Endometrial microvascular endothelial cells (primary cell): ENCODE results near the gene MYLK4. TPM values are rescaled to one million over a fixed set of nuclear protein-coding genes. Genes with fewer than 3 reads are reported as not detected.

Experiments used
- in situ Hi-C: cut with HindIII; loops from 2 replicates; pipeline ENCODE4 v1.10.0; 2017; ENCODE audit warnings: low sequenced_read_pairs, low pct_unique_long_range_greater_than_20kb; ENCODE audit errors: inconsistent ontology term
- total RNA-seq: library from RNA; depleted of rRNA; stranded (reverse); fragments of >200 nt; gene quantifications from one replicate; pipeline ENCODE4 v1.2.3, GENCODE V29; 2015; ENCODE audit errors: inconsistent ontology term

The MYLK4 gene
- total RNA-seq, 1 donor from 2014 or later, result 0.56 TPM

- in situ Hi-C loops, result loop anchor here (25.0 kb wide), 1 partner anchor 1014 kb away; the partner anchor contains the start of gene FOXC1
These were observed 124.3 kb downstream of the MYLK4 start for GRCh38 chr6:2626401-2626800.

- in situ Hi-C loops, result loop anchor here (25.0 kb wide), 1 partner anchor 1013 kb away; the partner anchor contains the start of gene FOXC1
These were observed 125.1 kb downstream of the MYLK4 start for GRCh38 chr6:2625581-2625980.

DNA sequence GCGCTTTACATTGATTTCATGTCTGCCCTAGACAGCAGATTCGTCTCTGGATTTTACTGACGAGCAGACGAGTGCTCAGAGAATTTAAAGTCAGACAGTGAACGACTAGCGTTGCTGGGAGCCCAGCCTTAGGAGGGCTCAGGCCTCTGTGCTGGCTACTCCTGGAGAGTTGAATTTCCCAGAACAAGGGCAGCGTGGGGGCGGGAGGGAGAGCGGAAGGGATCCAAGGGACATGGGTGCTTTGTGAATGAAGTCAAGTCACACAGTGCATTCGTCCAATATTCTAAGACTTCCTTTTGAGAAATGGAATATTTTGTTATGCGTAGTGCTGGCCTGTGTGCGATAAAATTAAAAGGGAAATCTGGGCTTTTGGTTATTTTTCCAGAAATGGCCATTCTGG lies 126.5 kb downstream of the MYLK4 start:
- in situ Hi-C loops, result no loop called here

DNA sequence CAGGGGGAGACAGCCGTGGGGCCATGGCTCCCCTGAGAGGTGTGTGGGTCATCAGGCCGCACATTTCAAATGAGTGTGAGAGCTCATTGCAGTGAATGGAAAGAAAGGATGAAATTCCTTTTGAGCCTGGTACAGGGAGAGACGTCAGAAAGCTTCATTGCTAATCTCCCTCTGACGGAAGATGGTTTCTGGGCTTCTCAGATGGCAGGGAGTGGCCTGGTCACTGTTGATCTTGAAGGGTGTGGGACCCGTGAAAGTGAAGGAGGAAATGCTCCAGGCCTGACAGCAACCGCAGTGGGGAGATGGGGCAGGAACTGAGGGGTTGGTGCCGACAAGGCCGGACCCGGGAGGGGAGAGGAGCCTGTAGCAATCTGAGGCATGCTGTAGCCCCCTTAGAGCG lies 127.4 kb downstream of the MYLK4 start:
- in situ Hi-C loops, result no loop called here

- in situ Hi-C loops, result no loop called here
These were observed 128.1 kb downstream of the MYLK4 start for GRCh38 chr6:2622671-2623070.

- in situ Hi-C loops, result no loop called here
These were observed 131.1 kb downstream of the MYLK4 start for GRCh38 chr6:2619651-2620050.

DNA sequence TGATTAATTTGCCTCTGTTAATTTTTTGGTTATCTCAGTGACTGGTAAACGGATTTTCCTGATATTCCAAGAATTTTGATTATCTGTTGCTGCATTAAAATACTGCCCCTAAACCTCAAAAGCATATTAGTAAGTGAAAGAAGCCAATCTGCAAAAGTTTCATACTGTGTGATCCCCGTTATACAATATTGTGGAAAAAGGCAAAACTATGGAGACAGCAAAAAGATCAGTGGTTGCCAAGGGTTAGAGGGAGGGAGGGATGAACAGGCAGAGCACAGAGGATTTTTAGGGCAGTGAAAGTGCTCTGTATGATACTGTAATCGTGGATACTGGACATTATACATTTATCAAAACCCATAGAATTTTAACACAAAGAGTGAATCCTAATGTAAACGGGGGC lies 133.0 kb downstream of the MYLK4 start:
- in situ Hi-C loops, result no loop called here

DNA sequence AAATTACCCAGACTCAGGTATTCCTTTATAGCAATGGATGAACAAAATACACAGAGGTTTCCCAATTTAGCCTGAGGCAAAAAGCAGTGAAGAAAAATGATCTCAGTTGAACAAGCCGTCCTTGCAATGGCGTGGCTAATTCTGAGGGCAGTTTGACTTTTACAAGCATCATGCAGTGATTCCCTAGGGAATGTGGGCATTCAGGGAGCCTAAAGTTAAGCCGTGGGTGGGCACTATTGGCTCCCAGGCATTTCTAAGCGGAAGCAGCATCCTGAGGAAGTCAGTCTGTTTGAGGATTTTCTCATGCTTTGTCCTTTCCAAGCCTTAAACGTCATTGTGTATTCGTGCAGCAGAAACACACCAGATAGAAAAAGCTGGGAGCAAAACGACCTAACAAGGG lies 133.9 kb downstream of the MYLK4 start:
- in situ Hi-C loops, result no loop called here

- in situ Hi-C loops, result no loop called here
These were observed 135.5 kb downstream of the MYLK4 start for GRCh38 chr6:2615251-2615650.

DNA sequence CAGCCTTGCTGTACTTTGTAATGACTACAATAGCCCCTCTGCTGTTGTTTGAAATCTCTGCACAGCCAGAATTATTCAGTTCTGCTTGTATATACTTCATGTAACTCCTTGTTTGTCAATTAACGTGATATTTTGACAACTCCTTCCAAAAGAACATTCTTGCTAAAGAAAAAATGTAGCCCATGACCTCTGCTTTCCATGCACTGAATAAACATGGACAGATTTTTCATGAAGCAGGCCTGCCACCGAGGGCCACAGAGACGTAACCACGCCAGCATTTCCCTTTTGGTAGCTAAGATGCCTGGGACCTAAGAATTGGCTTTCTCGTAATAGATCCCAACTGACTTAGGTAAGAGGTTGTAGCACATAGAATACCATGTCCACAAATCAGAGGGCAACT lies 135.9 kb downstream of the MYLK4 start:
- in situ Hi-C loops, result no loop called here

DNA sequence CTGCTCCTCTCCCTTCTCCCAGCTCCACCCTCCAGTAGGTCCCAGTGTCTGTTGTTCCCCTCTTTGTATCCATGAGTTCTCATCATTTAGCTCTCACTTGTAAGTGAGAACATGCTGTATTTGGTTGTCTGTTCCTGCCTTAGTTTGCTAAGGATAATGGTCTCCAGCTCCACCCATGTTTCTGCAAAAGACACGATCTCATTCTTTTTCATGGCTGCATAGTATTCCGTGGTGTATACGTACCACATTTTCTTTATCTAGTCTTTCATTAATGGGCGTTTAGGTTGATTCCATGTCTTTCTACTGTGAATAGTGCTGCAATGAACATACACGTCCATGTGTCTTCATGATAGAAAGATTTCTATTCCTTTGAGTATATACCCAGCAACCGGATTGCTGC lies 136.6 kb downstream of the MYLK4 start:
- in situ Hi-C loops, result no loop called here

Other genes with a start within 250 kb of the MYLK4 start
- 61.1 TPM for gene WRNIP1, start 14.5 kb upstream of the MYLK4 start, total RNA-seq
- 71.8 TPM for gene SERPINB1, start 90.9 kb upstream of the MYLK4 start, total RNA-seq
- 75.5 TPM for gene SERPINB9, start 152.4 kb upstream of the MYLK4 start, total RNA-seq
- gene SERPINB6, start 220.6 kb upstream of the MYLK4 start, total RNA-seq, result 179 TPM
- 74.1 TPM for gene NQO2, start 249.0 kb upstream of the MYLK4 start, total RNA-seq